Measurements from ENCODE around the gene PHF23.

DNA sequence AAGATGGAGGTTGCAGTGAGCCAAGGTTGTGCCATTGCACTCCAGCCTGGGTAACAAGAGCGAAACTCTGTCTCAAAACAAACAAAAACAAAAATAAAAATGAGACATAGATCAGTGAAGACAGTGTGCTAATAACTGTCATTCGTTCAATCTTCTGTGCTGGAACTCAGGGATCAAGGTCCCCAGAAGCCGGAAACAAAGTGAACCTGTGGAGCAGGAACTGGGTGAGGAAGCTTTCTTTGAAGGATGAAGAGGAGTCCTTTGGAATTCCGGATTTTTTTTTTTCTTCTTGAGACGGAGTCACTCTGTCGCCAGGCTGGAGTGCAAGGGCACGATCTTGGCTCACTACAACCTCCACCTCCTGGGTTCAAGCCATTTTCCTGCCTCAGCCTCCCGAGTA lies 40.2 kb upstream of the PHF23 start:
- TF ChIP-seq, protein P1, sequence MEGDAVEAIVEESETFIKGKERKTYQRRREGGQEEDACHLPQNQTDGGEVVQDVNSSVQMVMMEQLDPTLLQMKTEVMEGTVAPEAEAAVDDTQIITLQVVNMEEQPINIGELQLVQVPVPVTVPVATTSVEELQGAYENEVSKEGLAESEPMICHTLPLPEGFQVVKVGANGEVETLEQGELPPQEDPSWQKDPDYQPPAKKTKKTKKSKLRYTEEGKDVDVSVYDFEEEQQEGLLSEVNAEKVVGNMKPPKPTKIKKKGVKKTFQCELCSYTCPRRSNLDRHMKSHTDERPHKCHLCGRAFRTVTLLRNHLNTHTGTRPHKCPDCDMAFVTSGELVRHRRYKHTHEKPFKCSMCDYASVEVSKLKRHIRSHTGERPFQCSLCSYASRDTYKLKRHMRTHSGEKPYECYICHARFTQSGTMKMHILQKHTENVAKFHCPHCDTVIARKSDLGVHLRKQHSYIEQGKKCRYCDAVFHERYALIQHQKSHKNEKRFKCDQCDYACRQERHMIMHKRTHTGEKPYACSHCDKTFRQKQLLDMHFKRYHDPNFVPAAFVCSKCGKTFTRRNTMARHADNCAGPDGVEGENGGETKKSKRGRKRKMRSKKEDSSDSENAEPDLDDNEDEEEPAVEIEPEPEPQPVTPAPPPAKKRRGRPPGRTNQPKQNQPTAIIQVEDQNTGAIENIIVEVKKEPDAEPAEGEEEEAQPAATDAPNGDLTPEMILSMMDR (IDR thresholded peaks at IDR 0.05), result no peak
- TF ChIP-seq POLR2A (IDR thresholded peaks at IDR 0.05), result no peak
